Fibroblast of villous mesenchyme (primary cell): ENCODE data around the gene JAZF1. TPM values are rescaled to one million over a fixed set of nuclear protein-coding genes. Genes with fewer than 3 reads are reported as not detected.

Experiments
- DNase-seq: peaks from one replicate; pipeline ENCODE4 v3.0.0-alpha.2; 2010; ENCODE audit warnings: low read depth
- H3K4me3 ChIP-seq: 2 replicates; pipeline ENCODE4 v1.5.1; 2011; ENCODE audit warnings: low read depth, mild to moderate bottlenecking, low read length
- total RNA-seq: library from RNA; depleted of rRNA; stranded (reverse); fragments of >200 nt; gene quantifications from 2 replicates; pipeline ENCODE4 v1.2.3, GENCODE V29; 2012
- TF ChIP-seq, protein P1 (sequence below): IDR thresholded peaks from 2 replicates; pipeline ENCODE4 v1.5.1; 2012; ENCODE audit warnings: low read depth, mild to moderate bottlenecking, low read length; ENCODE audit not compliant: insufficient read depth

Gene JAZF1
- total RNA-seq, 1 donor, result 38.4 TPM

- H3K4me3 ChIP-seq, result no peak overlapping the region
- TF ChIP-seq, protein P1, sequence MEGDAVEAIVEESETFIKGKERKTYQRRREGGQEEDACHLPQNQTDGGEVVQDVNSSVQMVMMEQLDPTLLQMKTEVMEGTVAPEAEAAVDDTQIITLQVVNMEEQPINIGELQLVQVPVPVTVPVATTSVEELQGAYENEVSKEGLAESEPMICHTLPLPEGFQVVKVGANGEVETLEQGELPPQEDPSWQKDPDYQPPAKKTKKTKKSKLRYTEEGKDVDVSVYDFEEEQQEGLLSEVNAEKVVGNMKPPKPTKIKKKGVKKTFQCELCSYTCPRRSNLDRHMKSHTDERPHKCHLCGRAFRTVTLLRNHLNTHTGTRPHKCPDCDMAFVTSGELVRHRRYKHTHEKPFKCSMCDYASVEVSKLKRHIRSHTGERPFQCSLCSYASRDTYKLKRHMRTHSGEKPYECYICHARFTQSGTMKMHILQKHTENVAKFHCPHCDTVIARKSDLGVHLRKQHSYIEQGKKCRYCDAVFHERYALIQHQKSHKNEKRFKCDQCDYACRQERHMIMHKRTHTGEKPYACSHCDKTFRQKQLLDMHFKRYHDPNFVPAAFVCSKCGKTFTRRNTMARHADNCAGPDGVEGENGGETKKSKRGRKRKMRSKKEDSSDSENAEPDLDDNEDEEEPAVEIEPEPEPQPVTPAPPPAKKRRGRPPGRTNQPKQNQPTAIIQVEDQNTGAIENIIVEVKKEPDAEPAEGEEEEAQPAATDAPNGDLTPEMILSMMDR, result no peak
- no peak for DNase-seq
Observed at GRCh38 chr7:27961255-27961654, 219.3 kb downstream of the JAZF1 start.

GRCh38 chr7:27960415-27960814 lies 220.2 kb downstream of the JAZF1 start:
- DNase-seq, result no peak

GRCh38 chr7:27958933-27959548 lies 221.6 kb downstream of the JAZF1 start:
- no peak overlapping the region for H3K4me3 ChIP-seq
- TF ChIP-seq, protein P1, result no peak
- no peak for DNase-seq

More at GRCh38 chr7:27960415-27960814, 220.2 kb downstream of the JAZF1 start:
- no peak overlapping the region for H3K4me3 ChIP-seq
- TF ChIP-seq, protein P1, result no peak

GRCh38 chr7:27955596-27955995 lies 225.0 kb downstream of the JAZF1 start:
- DNase-seq, result no peak
- TF ChIP-seq, protein P1, result no peak
- no peak overlapping the region for H3K4me3 ChIP-seq

- H3K4me3 ChIP-seq, result no peak overlapping the region
- TF ChIP-seq, protein P1, result no peak
- DNase-seq, result no peak
Observed at GRCh38 chr7:27955011-27955410, 225.6 kb downstream of the JAZF1 start.

- no peak overlapping the region for H3K4me3 ChIP-seq
- no peak for DNase-seq
- TF ChIP-seq, protein P1, result no peak
Observed at GRCh38 chr7:27953777-27954176, 226.8 kb downstream of the JAZF1 start.

- H3K4me3 ChIP-seq, result no peak overlapping the region
- TF ChIP-seq, protein P1, result no peak
- no peak for DNase-seq
Observed at GRCh38 chr7:27953361-27953760, 227.2 kb downstream of the JAZF1 start.
